DND-41 (cell line): ENCODE measurements around the gene UBL4B.

Experiments
- EZH2 ChIP-seq: IDR thresholded peaks from 3 replicates; pipeline ENCODE4 v1.6.1; 2012; ENCODE audit warnings: borderline replicate concordance, low read depth, mild to moderate bottlenecking, moderate library complexity, low read length, inconsistent platforms; ENCODE audit not compliant: severe bottlenecking
- TF ChIP-seq, protein P1 (sequence below): IDR thresholded peaks from 2 replicates; pipeline ENCODE4 v1.5.1; 2012; ENCODE audit warnings: borderline replicate concordance, low read length, moderate library complexity, mild to moderate bottlenecking; ENCODE audit not compliant: poor library complexity, severe bottlenecking; ENCODE audit errors: extremely low read depth

DNA sequence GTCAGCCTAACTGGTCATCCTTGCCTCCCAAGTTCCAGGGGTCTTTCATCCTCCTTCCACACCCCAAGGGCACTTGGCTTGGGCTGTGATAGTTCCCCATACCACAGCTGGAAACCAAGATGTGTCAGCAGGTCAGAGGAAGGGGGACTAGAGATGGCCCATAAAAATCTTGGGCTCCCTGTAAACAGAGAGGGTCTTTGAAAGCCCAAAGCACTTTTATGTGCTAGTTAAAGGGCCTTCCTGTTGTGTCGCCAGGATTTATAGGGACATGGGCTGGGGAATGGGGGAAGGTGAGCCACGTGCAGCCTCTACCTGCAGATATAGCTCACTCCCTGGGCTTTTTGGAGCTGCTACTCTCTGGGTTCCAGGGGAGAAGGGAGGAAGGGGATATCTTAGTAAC lies 11.9 kb upstream of the UBL4B start:
- TF ChIP-seq, protein P1, sequence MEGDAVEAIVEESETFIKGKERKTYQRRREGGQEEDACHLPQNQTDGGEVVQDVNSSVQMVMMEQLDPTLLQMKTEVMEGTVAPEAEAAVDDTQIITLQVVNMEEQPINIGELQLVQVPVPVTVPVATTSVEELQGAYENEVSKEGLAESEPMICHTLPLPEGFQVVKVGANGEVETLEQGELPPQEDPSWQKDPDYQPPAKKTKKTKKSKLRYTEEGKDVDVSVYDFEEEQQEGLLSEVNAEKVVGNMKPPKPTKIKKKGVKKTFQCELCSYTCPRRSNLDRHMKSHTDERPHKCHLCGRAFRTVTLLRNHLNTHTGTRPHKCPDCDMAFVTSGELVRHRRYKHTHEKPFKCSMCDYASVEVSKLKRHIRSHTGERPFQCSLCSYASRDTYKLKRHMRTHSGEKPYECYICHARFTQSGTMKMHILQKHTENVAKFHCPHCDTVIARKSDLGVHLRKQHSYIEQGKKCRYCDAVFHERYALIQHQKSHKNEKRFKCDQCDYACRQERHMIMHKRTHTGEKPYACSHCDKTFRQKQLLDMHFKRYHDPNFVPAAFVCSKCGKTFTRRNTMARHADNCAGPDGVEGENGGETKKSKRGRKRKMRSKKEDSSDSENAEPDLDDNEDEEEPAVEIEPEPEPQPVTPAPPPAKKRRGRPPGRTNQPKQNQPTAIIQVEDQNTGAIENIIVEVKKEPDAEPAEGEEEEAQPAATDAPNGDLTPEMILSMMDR, result no peak
- no peak for TF ChIP-seq EZH2
